SU-DHL-6 (cell line): ENCODE results near the gene DTNBP1.

ENCODE experiments used
- H2AFZ ChIP-seq: fragments of 200-600 bp; sonication (generic); 2 replicates; pipeline ENCODE4 v1.6.1; 2014; ENCODE audit warnings: low read depth, mild to moderate bottlenecking, moderate library complexity, mixed read lengths, antibody characterized with exemption, low read length; ENCODE audit not compliant: severe bottlenecking
- H3F3A ChIP-seq: fragments of 200-600 bp; shearing (Covaris generic); 2 replicates; pipeline ENCODE4 v1.6.0; 2016; ENCODE audit warnings: antibody characterized with exemption, mild to moderate bottlenecking; ENCODE audit not compliant: insufficient read depth
- H3K27ac ChIP-seq: fragments of 200-600 bp; sonication (generic); 2 replicates; pipeline ENCODE4 v1.5.1; 2016; ENCODE audit warnings: low read depth, mild to moderate bottlenecking, low read length, moderate library complexity, mixed read lengths
- H3K27me3 ChIP-seq: fragments of 200-600 bp; sonication (generic), shearing (Covaris generic); 2 replicates; pipeline ENCODE4 v1.6.0; 2014; ENCODE audit warnings: mild to moderate bottlenecking, low read length
- H3K36me3 ChIP-seq: fragments of 200-600 bp; sonication (generic); 2 replicates; pipeline ENCODE4 v1.6.1; 2014; ENCODE audit warnings: mild to moderate bottlenecking, low read length, mixed read lengths
- H3K4me2 ChIP-seq: fragments of 300-600, 200-600 bp; shearing (Covaris generic), sonication (generic); 2 replicates; pipeline ENCODE4 v1.6.0; 2014; ENCODE audit warnings: low read length, low read depth, mild to moderate bottlenecking; ENCODE audit not compliant: poor library complexity, severe bottlenecking
- H3K4me3 ChIP-seq: fragments of 200-600 bp; sonication (generic); 2 replicates; pipeline ENCODE4 v1.5.1; 2014; ENCODE audit warnings: antibody characterized with exemption, low read length, mild to moderate bottlenecking, mixed read lengths; ENCODE audit not compliant: insufficient read depth, poor library complexity, severe bottlenecking
- H3K79me2 ChIP-seq: fragments of 200-600 bp; sonication (generic); 2 replicates; pipeline ENCODE4 v1.6.1; 2014; ENCODE audit warnings: mild to moderate bottlenecking, low read length, moderate library complexity; ENCODE audit not compliant: insufficient read depth
- H3K9ac ChIP-seq: fragments of 200-600 bp; sonication (generic); 2 replicates; pipeline ENCODE4 v1.7.0; 2014; ENCODE audit warnings: mild to moderate bottlenecking, low read length
- H3K9me2 ChIP-seq: fragments of 200-600 bp; sonication (generic); replicated peaks from 2 replicates; pipeline ENCODE4 v1.6.1; 2014; ENCODE audit warnings: low read length; ENCODE audit not compliant: insufficient read depth
- H3K9me3 ChIP-seq: fragments of 200-600 bp; sonication (generic); 2 replicates; pipeline ENCODE4 v1.6.1; 2014; ENCODE audit warnings: low read length, mixed read lengths; ENCODE audit not compliant: insufficient read depth
- H4K20me1 ChIP-seq: fragments of 200-600 bp; sonication (generic); 2 replicates; pipeline ENCODE4 v1.6.1; 2014; ENCODE audit warnings: low read depth, mild to moderate bottlenecking, antibody characterized with exemption, low read length, moderate library complexity, mixed read lengths
- CTCF ChIP-seq: fragments of 200-600 bp; sonication (generic); IDR thresholded peaks from one replicate; pipeline ENCODE4 v1.5.1; 2017; ENCODE audit warnings: antibody characterized with exemption, mild to moderate bottlenecking, low read length, moderate library complexity; ENCODE audit not compliant: insufficient read depth, poor library complexity, severe bottlenecking
- EZH2phosphoT487 ChIP-seq: fragments of 200-600 bp; sonication (generic), shearing (Covaris generic); conservative IDR thresholded peaks from 2 replicates; pipeline ENCODE4 v1.6.1; 2018; ENCODE audit warnings: mild to moderate bottlenecking, antibody characterized with exemption, low read length, moderate library complexity, mixed read lengths

Gene DTNBP1

GRCh38 chr6:15491986-15492269 lies 170.9 kb downstream of the DTNBP1 start:
- TF ChIP-seq CTCF (no peak), EZH2phosphoT487 (no peak)
- no peak overlapping the region for H2AFZ ChIP-seq
- no peaks in the 10 kb centered on the region for H3F3A ChIP-seq
- no peak overlapping the region for H3K27ac ChIP-seq
- H3K9ac ChIP-seq = no peak overlapping the region
- no peaks in the 10 kb centered on the region for H3K27me3 ChIP-seq
- no peaks in the 10 kb centered on the region for H3K9me2 ChIP-seq
- H3K36me3 ChIP-seq = no peaks in the 10 kb centered on the region
- no peaks in the 10 kb centered on the region for H3K79me2 ChIP-seq
- no peaks in the 10 kb centered on the region for H3K9me3 ChIP-seq
- no peaks in the 10 kb centered on the region for H4K20me1 ChIP-seq
- no peak overlapping the region for H3K4me3 ChIP-seq
- H3K4me2 ChIP-seq = no peak overlapping the region

GRCh38 chr6:15491255-15491985 lies 171.4 kb downstream of the DTNBP1 start:
- no peak overlapping the region for H3K27ac ChIP-seq
- H3K4me2 ChIP-seq = no peak overlapping the region
- no peaks in the 10 kb centered on the region for H3K27me3 ChIP-seq
- H3F3A ChIP-seq = no peaks in the 10 kb centered on the region
- no peak overlapping the region for H3K4me3 ChIP-seq
- no peak overlapping the region for H2AFZ ChIP-seq
- H3K36me3 ChIP-seq = no peaks in the 10 kb centered on the region
- TF ChIP-seq CTCF (peak; percentile 99), EZH2phosphoT487 (no peak)
- no peaks in the 10 kb centered on the region for H3K9me2 ChIP-seq
- H3K9ac ChIP-seq = no peak overlapping the region
- no peaks in the 10 kb centered on the region for H4K20me1 ChIP-seq
- H3K9me3 ChIP-seq = no peaks in the 10 kb centered on the region
- H3K79me2 ChIP-seq = no peaks in the 10 kb centered on the region

GRCh38 chr6:15490242-15491100 lies 172.4 kb downstream of the DTNBP1 start:
- Histone ChIP-seq H3K79me2 (no peaks in the 10 kb centered on the region), H3K4me3 (no peak overlapping the region), H3K27me3 (no peaks in the 10 kb centered on the region), H3K36me3 (no peaks in the 10 kb centered on the region), H3K9me2 (no peaks in the 10 kb centered on the region), H2AFZ (no peak overlapping the region), H3K27ac (no peak overlapping the region), H3K9ac (no peak overlapping the region), H3K4me2 (no peak overlapping the region), H4K20me1 (no peaks in the 10 kb centered on the region), H3K9me3 (no peaks in the 10 kb centered on the region), H3F3A (no peaks in the 10 kb centered on the region)
- TF ChIP-seq CTCF = no peak
- no peak for TF ChIP-seq EZH2phosphoT487
